Endothelial cell of umbilical vein (primary cell): Measurements from ENCODE around the gene POP7. TPM values are rescaled to one million over a fixed set of nuclear protein-coding genes. Genes with fewer than 3 reads are reported as not detected.

Experiments
- BruUV-seq: library from RNA; stranded (reverse); fragments of 400-500 nt; replicated peaks from 2 replicates; lab custom pipeline; 2021; lab: Mats Ljungman, UMichigan
- CTCF ChIA-PET: fragments of 300-600, 350-600 bp; sonication (Branson Sonifier 250); formaldehyde crosslinking; loops from one replicate; lab custom pipeline; 2021; ENCODE audit warnings: antibody characterized with exemption, inconsistent platforms; lab: Charles Lee
- POLR2A ChIA-PET: fragments of 300-600, 350-600 bp; sonication (Branson Sonifier 250); formaldehyde crosslinking; loops from one replicate; lab custom pipeline; 2021; ENCODE audit warnings: antibody characterized with exemption, inconsistent platforms; lab: Charles Lee
- DNase-seq: peaks from one replicate; pipeline ENCODE4 v3.0.0-alpha.2; 2011; ENCODE audit warnings: low read depth, low spot score
- FAIRE-seq: peaks from 2 replicates; lab custom pipeline; 2011; peaks lifted over from hg19 to GRCh38; lab: Jason Lieb, UNC
- H2AFZ ChIP-seq: 2 replicates; pipeline ENCODE4 v1.6.0; 2012; ENCODE audit warnings: low read depth, low read length, control low read depth, inconsistent platforms
- H3K27ac ChIP-seq: 2 replicates; pipeline ENCODE4 v1.5.1; 2011; ENCODE audit warnings: low read depth, mild to moderate bottlenecking, control low read depth, low read length, moderate library complexity; ENCODE audit not compliant: insufficient read depth
- H3K27me3 ChIP-seq, 2 experiments: 2 replicates each; pipeline versions ENCODE4 v1.6.0 to v1.6.1; 2011; ENCODE audit warnings: low read length in 2 of 2, mixed read lengths in 1 of 2; ENCODE audit not compliant: control insufficient read depth in 2 of 2, insufficient read depth in 2 of 2
- H3K36me3 ChIP-seq, 2 experiments: 2 replicates in 1 of 2; 3 replicates in 1 of 2; pipeline ENCODE4 v1.5.1; 2011; ENCODE audit warnings: low read length in 2 of 2, mild to moderate bottlenecking in 1 of 2, moderate library complexity in 1 of 2; ENCODE audit not compliant: control insufficient read depth in 2 of 2, insufficient read depth in 2 of 2; ENCODE audit errors: extremely low read depth in 1 of 2
- H3K4me1 ChIP-seq: 3 replicates; pipeline ENCODE4 v1.5.1; 2011; ENCODE audit warnings: mild to moderate bottlenecking, low read length; ENCODE audit not compliant: control insufficient read depth, insufficient read depth; ENCODE audit errors: extremely low read depth
- H3K4me2 ChIP-seq: 2 replicates; pipeline ENCODE4 v1.6.1; 2011; ENCODE audit warnings: low read length, control low read depth, mixed read lengths; ENCODE audit not compliant: insufficient read depth
- H3K4me3 ChIP-seq, 3 experiments: fragments of 200-600 bp in 1 of 3; sonication (generic), shearing (Covaris generic) in 1 of 3; replicated peaks in 1 of 3; 2 replicates each; pipeline ENCODE4 v1.5.1; 2011 to 2016; ENCODE audit warnings: control low read depth in 3 of 3, low read length in 3 of 3, mild to moderate bottlenecking in 2 of 3, inconsistent platforms in 1 of 3, low read depth in 1 of 3, moderate library complexity in 1 of 3; ENCODE audit not compliant: insufficient read depth in 1 of 3
- H3K79me2 ChIP-seq: 2 replicates; pipeline ENCODE4 v1.6.0; 2012; ENCODE audit warnings: low read length, inconsistent platforms; ENCODE audit not compliant: control insufficient read depth, insufficient read depth
- H3K9ac ChIP-seq: replicated peaks from 2 replicates; pipeline ENCODE3; 2011; ENCODE audit warnings: low read length, control low read depth; ENCODE audit not compliant: insufficient read depth; ENCODE audit errors: extremely low read depth
- H3K9me1 ChIP-seq: replicated peaks from 3 replicates; pipeline ENCODE4 v1.6.0; 2011; ENCODE audit warnings: mild to moderate bottlenecking, low read length; ENCODE audit not compliant: control insufficient read depth, insufficient read depth; ENCODE audit errors: extremely low read depth
- H3K9me3 ChIP-seq: replicated peaks from 2 replicates; pipeline ENCODE4 v1.5.1; 2012; ENCODE audit warnings: low read length, inconsistent platforms; ENCODE audit not compliant: control insufficient read depth, insufficient read depth
- H4K20me1 ChIP-seq: replicated peaks from 2 replicates; pipeline ENCODE3; 2011; ENCODE audit warnings: mild to moderate bottlenecking, low read length; ENCODE audit not compliant: control insufficient read depth, insufficient read depth; ENCODE audit errors: extremely low read depth
- CTCF ChIP-seq, 2 donors: IDR thresholded peaks; 1 replicate in 1 of 2; 2 replicates in 1 of 2; pipeline ENCODE4 v1.5.1; 2011; ENCODE audit warnings: low read length in 2 of 2, mild to moderate bottlenecking in 2 of 2, moderate library complexity in 2 of 2, control low read depth in 1 of 2, inconsistent platforms in 1 of 2, low read depth in 1 of 2; ENCODE audit not compliant: insufficient read depth in 1 of 2; ENCODE audit errors: extremely low read depth in 1 of 2
- EZH2 ChIP-seq: IDR thresholded peaks from 2 replicates; pipeline ENCODE4 v1.6.1; 2012; ENCODE audit warnings: borderline replicate concordance, low read depth, mild to moderate bottlenecking, moderate library complexity, low read length, inconsistent platforms; ENCODE audit not compliant: severe bottlenecking
- FOS ChIP-seq: IDR thresholded peaks from 2 replicates; pipeline ENCODE4 v1.6.1; 2011; ENCODE audit warnings: mild to moderate bottlenecking, low read length, moderate library complexity, borderline replicate concordance; ENCODE audit not compliant: insufficient read depth
- GATA2 ChIP-seq: IDR thresholded peaks from 2 replicates; pipeline ENCODE4 v1.7.0; 2011; ENCODE audit warnings: low read depth, mild to moderate bottlenecking, moderate library complexity, mixed read lengths, low read length; ENCODE audit not compliant: insufficient read length, insufficient read depth
- JUN ChIP-seq: IDR thresholded peaks from 2 replicates; pipeline ENCODE4 v1.6.1; 2011; ENCODE audit warnings: borderline replicate concordance, low read depth; ENCODE audit not compliant: insufficient read length, insufficient read depth
- MAX ChIP-seq: IDR thresholded peaks from 2 replicates; pipeline ENCODE4 v1.6.1; 2011; ENCODE audit not compliant: insufficient read depth, insufficient read length
- MYC ChIP-seq: IDR thresholded peaks from one replicate; pipeline ENCODE4 v1.6.1; 2011; ENCODE audit warnings: mild to moderate bottlenecking, low read depth, low read length
- POLR2A ChIP-seq: IDR thresholded peaks from 2 replicates; pipeline ENCODE4 v1.6.1; 2012; ENCODE audit warnings: low read depth, mild to moderate bottlenecking, control low read depth, low read length
- POLR2AphosphoS5 ChIP-seq: IDR thresholded peaks from 2 replicates; pipeline ENCODE4 v1.6.1; 2012; ENCODE audit warnings: low read depth, mild to moderate bottlenecking, control low read depth, low read length, moderate library complexity; ENCODE audit not compliant: insufficient read depth
- dilution Hi-C: fragments of 300-500 bp; cut with MboI; formaldehyde crosslinking; loops from one replicate; pipeline ENCODE4 v1.15.0; 2019; ENCODE audit warnings: low sequenced_read_pairs; ENCODE audit not compliant: extremely low pct_ligation_motif_present
- intact Hi-C: fragments of 100-400 bp; cut with micrococcal nuclease; formaldehyde crosslinking; loops from one replicate; pipeline ENCODE4 v1.10.0; 2022
- polyA plus RNA-seq, 4 experiments: library from polyadenylated mRNA; depleted of rRNA in 3 of 4; stranded (reverse) in 3 of 4; unstranded in 1 of 4; fragments of >200 nt; gene quantifications; 2 replicates each; pipeline versions ENCODE4 v1.2.1 to v1.2.3, GENCODE V29; 2011 to 2012; ENCODE audit warnings: missing spikeins in 1 of 4
- total RNA-seq: library from RNA; stranded (reverse); gene quantifications from 2 replicates; pipeline ENCODE4 v1.2.3, GENCODE V29; 2021

The POP7 gene
- total and polyA plus RNA-seq, 2 donors (not counting 3 experiments of a cell fraction or from before 2014, with no cell fraction given), result 47.4 to 48.8 TPM

DNA sequence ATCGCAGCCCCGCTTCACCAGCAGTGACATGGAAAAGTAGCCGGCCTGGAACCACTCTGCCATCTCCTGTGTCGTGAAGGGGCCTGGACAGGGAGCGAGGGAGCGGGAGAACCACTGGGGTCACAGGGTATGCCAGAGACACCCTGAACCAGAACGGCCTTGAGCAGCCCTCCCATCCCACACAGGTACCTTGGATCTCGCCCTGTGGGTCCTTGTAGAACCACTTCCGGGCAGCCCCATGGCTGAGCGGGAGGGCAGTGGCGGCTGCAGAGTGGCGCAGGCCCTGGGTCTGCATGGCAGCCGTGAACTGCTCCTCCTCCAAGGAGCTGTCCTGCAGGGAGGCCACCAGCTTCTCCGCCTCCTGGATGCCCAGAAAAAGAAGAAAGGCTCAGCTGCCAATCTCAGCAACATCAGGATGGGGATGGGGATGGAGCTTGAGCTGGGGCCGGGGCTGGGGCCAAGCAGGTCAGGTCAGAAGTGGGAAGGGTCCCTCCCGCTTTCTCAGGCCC, 21.3 kb upstream of the POP7 start:
- Histone ChIP-seq H3K9ac (no peak overlapping the region), H4K20me1 (no peaks in the 10 kb centered on the region), H3K9me3 (no peaks in the 10 kb centered on the region), H2AFZ (no peak overlapping the region), H3K4me2 (no peak overlapping the region), H3K79me2 (peaks cover 11% of the 10 kb centered on the region), H3K4me1 (no peaks in the 10 kb centered on the region), H3K27me3 (no peaks in the 10 kb centered on the region), H3K27ac (no peak overlapping the region), H3K9me1 (no peaks in the 10 kb centered on the region), H3K36me3 (peaks cover 9 to 73% of the 10 kb centered on the region in 2 experiments), H3K4me3 (no peak overlapping the region)
- TF ChIP-seq FOS (no peak), POLR2A (no peak), JUN (no peak), MAX (no peak), CTCF (IDR thresholded peaks at IDR 0.05; ENCODE audit: extremely low read depth in 1 of 2, insufficient read depth in 1 of 2, low read depth in 1 of 2, low read length in 2 of 2) (no peak), MYC (no peak), GATA2 (no peak), POLR2AphosphoS5 (no peak), EZH2 (no peak)
- dilution Hi-C loops (no loop called here), intact Hi-C loops (no loop called here)
- FAIRE-seq (no peak), DNase-seq (no peak)
- BruUV-seq, result no TSS peak
- ChIA-PET CTCF (interaction anchor here (0.9 to 7.0 kb wide), 3 partner anchors 7 to 21 kb away, joined by 3 to 60 read pairs (median 4); partner anchors contain the start of gene POP7), POLR2A (no interaction called here)
